Iris pigment epithelial cell (primary cell): Measurements from ENCODE around the gene ASCL1.

Experiments
- DNase-seq: peaks from one replicate; pipeline ENCODE4 v3.0.0-alpha.2; 2011; ENCODE audit warnings: low read depth

The ASCL1 gene

GRCh38 chr12:102977945-102978706 lies 20.7 kb downstream of the ASCL1 start:
- no peak for DNase-seq

DNA sequence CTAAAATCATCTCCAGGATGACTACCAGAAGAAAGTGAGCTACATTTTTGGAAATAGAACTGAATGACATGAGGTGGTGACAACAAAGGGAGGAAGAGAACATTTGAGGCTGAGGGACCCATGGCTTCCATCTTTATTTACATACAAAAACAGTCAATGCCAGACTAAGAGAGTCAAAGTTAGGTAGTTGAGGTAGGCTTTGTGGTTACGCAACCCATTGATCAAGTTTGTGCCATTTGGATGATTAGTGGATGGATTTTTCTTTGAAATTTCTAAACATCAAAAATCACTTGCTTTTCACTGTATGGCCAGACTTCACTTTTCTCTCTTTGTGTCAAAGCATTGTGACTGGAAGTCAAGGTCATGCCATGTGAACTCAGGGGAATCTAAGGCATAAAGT lies 22.9 kb downstream of the ASCL1 start:
- DNase-seq, result no peak

DNA sequence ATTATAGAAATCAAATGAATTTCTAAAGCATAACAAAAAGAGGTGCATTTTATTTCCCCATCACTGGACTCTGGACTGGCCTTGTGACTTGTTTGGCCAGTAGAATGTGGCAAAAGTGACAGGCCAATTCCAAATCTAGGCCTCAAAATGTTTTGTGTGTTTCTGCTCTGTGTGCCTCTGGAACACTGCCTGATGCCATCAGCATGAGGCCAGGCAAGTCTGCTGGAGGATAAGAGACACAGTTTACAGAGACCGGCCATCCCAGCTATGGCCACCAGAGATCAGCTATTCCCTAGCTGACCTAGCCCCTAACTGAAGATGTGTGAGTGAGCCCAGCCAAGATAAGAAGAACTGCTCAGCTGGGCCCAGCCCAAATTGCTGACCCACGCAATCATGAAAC lies 32.9 kb downstream of the ASCL1 start:
- DNase-seq, result no peak

DNA sequence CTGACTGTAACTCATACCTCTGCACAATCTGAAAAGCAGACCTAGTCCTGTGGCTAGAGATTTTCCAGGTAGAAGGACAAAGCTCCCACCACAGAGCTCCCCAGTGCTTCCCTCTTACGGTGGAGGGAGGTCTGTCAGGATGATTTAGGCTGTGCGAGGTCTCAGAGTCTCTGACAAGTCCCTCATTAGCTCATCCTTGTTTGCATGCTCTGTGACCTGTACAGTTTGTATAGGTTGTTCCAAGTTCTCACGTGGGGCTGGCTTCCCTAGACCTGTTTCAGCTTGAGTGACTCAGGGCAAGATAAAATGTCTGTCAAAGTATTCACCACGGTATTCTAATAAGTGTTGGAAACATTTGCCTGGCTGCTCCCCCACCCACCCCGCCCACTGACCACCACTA lies 34.8 kb downstream of the ASCL1 start:
- DNase-seq, result no peak

GRCh38 chr12:102992720-102993119 lies 35.2 kb downstream of the ASCL1 start:
- DNase-seq, result no peak

- no peak for DNase-seq
Measured at GRCh38 chr12:102993537-102993936, 36.1 kb downstream of the ASCL1 start.

GRCh38 chr12:102995372-102995771 lies 37.9 kb downstream of the ASCL1 start:
- DNase-seq, result no peak
